Erythroblast (primary cell): ENCODE data around the gene OSTM1.
"Not testable (repeated sequence)": the region's sequence is repeated elsewhere in the genome, so short reads cannot be mapped to it uniquely, and the experiment has no call there.

Experiments
- DNase-seq, 2 experiments: peaks; one replicate each; lab custom pipeline; 2025; lab: John Stamatoyannopoulos, UW
- GATA1 ChIP-seq: IDR thresholded peaks from 2 replicates; pipeline ENCODE4 v1.6.1; 2011; ENCODE audit warnings: low read depth, mild to moderate bottlenecking, control low read depth, low read length, moderate library complexity
- POLR2A ChIP-seq: IDR thresholded peaks from 2 replicates; pipeline ENCODE4 v1.6.1; 2011; ENCODE audit warnings: mild to moderate bottlenecking, low read length

OSTM1 gene

DNA sequence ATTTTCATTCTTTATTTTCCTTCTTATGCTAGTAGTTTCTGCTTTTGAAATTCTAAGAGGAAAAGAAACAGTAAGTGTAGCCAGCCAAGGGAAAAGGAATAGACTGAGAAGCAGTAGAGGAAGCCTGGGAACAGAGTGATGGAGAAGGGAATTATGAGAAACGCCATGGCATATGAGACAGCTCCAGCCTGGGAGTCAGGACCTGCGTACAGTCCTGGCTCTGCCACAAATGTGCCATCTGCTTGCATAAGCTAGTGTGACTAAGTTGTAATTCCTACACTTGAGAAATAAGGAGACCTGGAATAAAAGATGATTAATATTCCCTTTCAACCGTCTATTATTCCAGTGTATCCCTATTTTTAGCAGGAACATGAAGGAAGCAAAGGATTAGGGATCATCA, 47.5 kb downstream of the OSTM1 start:
- TF ChIP-seq POLR2A (no peak), GATA1 (no peak)
- no peak for DNase-seq

DNA sequence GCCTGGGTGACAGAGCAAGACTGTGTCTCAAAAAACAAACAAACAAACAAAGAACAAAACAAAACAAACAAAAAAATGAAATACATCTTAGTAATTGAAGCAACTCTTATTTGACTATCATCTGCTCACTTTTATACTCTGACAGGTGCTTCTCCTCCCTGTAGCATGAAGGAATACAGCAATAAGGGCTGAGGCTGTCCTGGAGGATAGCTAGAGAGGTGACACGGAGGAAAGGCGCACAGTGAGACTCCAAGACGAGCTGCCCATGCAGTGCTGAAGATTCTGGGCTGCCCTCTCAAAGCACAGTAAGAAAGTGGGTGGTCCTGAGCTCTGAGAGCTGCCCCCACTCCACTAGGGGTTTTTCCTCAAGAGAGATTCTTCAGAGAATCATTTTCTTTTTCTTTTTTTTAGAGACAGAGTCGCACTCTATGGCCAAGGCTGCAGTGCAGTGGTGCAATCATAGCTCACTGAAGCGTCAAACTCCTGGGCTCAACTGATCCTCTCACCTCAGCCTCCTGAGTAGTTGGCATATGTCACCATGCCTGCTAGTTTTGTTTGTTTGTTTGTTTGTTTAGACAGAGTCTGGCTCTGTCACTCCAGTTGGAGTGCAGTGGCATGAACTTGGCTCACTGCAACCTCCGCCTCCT, 50.0 kb downstream of the OSTM1 start:
- no peak for TF ChIP-seq GATA1
- TF ChIP-seq POLR2A = no peak
- no peak for DNase-seq

DNA sequence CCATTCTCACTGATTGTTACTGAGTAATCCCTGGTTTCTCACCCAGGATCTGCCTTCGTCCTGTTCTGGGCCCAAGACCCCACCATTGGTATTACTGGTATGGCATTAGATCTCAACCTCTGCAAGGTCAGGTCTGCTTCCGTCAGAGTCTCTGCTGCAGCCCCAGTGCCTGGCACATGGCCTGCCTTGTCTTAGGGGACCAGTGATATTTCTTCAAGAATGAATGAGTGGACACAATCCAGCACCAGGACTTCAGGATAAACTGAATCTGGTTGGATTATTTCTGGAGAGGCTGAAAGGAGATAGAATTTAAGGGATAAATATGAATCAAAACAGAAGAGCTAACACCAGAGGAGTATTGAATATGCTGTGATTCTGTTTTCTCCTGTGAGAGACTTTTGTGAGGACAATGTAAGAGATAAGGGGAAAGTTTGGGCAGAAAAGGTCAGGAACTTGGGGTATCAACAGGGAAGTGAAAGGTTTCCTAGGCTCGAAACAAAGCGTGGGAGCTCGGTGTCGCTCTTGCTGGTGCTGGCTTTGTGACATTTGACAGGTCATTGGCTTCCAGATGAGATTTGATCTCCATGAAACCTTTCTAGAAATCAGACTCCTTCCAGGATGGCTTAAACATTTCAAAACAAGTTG, 53.9 kb downstream of the OSTM1 start:
- no peak for TF ChIP-seq POLR2A
- TF ChIP-seq GATA1 = no peak

DNA sequence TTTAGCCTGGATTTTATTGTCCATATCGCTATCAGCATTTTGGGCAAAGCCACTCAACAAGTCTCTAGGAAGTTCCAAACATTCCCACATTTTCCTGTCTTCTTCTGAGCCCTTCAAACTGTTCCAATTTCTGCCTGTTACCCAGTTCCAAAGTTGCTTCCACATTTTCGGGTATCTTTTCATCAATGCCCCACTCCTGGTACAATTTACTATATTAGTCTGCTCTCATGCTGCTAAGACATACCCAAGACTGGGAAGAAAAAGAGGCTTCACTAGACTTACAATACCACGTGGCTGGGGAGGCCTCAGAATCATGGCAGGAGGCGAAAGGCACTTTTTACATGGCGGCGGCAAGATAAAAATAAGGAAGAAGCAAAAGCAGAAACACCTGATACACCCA, 58.3 kb downstream of the OSTM1 start:
- DNase-seq = not testable (repeated sequence)

More for the DNA sequence above, 53.9 kb downstream of the OSTM1 start:
- DNase-seq = no peak

DNA sequence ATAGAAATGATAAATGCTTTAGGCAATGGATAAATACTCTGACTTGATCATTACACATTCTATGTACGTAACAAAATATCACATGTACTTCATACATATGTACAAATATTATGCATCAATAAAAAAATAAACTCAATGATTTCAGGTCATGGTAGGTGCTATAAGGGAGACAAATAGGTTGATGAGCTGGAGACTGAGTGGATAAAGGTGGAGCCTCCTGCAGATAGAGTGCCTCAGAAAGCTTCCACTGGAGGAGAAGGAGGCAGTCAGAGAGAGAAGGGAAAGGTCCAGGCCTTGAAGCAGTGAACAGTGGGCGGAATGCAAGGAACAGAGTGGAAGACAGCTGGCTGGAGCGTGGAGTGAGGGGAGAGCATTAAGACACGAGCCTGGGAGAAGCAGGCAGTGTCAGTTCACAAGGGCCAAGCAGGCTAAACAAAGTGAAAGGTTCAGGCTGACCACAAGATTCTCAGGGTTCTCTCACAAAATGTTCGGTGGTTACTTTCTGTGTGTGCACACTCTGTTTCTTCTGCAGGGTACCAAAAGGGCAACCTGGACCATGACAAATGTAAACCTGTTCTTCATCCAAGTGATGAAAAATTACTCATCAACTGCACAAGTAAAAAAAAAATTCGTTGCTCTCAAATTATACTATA, 60.6 kb downstream of the OSTM1 start:
- TF ChIP-seq POLR2A = no peak
- no peak for TF ChIP-seq GATA1
- no peak for DNase-seq

DNA sequence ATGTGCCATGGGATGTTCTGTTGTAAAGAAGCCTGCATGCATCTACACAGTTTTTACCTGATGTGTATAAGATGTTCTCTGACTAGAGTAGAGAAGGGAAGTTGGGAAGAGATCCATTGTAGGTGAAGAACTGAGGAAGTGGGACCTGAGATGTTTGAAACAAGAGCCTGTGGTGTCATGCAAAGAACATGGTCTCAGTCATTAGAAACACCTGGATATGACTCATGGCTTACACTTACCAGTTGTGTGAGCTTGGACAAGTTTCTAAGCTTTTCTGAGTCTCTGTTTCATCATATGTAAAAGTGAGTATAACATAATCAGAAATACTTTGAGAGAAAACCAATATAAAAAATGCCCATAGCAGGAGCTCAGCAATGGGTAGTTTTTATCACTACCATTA, 64.6 kb downstream of the OSTM1 start:
- no peak for DNase-seq
- TF ChIP-seq POLR2A (no peak), GATA1 (no peak)

DNA sequence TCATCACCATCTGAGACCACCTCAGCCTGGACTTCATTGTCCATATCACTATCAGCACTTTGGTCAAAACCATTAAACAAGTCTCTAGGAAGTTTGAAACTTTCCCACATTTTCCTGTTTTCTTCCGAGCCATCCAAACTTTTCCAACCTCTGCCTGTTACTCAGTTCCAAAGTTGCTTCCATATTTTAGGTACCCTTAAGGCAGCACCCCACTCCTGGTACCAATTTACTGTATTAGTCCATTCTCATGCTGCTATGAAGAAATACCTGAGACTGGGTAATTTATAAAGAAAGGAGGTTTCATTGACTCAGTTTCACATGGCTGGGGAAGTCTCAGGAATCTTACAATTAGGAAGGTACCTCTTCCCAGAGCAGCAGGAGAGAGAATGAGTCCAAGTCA, 65.3 kb downstream of the OSTM1 start:
- not testable (repeated sequence) for DNase-seq

DNA sequence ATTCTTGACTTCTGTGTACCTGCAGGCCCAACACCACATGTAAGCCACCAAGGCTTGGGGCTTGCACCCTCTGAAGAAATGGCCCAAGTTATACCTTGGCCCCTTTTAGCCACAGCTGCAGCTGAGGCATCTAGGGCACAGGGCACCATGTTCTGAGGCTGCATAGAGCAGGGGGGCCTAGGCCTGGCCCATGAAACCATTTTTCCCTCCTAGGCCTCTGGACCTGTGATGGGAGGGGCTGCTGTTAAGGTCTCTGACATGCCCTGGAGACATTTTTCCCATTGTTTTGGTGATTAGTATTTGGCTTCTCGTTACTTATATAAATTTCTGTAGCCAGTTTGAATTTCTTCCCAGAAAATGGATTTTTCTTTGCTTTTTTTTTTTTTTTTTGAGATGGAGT, 66.2 kb downstream of the OSTM1 start:
- no peak for DNase-seq
- TF ChIP-seq POLR2A = no peak

DNA sequence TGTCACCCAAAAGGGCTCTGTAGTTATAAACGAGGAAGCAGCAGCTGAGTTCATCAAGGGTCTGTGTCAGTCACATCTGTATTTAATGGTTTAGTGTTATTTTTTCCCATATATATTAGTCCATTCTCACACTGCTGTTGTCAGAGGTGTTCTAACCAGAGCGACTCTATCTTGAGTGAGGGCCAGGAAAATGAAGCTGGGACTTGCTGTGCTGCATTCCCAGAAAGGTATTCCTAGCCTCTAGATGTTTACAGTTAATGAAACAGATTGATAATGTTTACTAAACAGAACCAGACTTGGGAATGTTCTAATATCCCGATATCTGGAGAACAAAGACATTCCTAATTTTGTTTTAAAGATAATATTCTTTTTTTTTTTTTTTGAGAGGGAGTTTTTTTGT, 68.6 kb downstream of the OSTM1 start:
- TF ChIP-seq GATA1 = no peak
- TF ChIP-seq POLR2A = no peak
- no peak for DNase-seq

DNA sequence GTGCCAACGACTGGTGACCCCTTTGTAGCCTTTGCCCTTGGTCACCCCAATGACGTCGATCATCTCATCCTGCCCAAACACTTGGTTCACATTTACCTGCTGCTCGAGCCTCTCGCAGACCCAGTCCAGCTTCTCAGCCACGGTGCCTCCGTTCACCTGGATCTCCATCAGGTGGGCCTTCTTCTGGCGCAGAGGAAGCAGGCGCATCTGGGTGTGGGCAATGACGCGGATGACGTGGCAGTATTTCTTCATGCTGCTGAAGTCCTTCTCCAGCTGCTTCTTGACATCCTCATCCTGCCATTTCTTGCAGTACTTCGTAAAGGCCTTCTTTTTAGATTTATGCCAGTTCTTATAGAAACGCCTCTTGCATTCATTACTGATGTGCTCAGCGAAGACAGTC, 69.7 kb downstream of the OSTM1 start:
- no peak for TF ChIP-seq POLR2A
- TF ChIP-seq GATA1 = no peak

DNA sequence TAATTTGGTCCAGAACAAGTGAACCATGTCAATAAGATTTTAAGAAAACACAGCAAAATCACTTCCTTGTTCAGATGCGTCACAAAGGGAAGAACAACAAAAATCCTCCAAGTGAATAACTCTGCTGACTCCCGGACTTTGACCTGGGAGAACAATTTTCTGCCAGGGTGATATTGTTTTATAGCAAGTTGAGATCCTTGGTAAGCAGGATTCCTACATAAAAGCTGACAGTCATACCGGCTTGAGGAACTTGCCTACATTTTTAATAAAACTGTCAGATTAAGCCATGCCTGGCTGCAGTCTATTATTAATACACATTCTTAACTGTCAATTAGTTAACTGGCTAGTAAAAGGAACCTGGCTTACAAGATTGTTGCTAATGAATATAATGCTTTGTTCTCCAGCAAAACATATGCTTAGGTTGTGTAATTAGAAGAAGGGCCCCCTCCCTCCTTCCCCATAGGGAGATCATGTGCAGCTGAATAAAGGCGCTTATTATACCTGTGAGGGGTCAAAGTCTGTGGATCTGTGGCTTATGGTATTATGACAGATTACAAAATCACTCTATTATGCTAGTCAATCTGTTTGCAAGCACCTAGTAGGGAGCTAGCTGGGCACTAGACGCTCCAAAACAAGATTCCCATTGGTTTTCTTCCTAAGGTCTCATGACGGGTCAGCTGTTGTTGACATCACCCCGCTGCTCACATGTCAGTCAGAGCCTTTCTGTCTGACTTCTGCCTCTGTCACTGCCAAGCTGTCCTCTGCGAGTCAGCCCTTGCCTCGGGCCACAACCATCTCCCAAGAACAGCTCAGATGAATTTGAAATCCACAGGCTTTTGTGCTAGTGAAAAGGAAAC, 71.9 kb downstream of the OSTM1 start:
- no peak for DNase-seq

More for the DNA sequence above, 69.7 kb downstream of the OSTM1 start:
- DNase-seq = peak in 1 of 2 experiments; percentile 9

DNA sequence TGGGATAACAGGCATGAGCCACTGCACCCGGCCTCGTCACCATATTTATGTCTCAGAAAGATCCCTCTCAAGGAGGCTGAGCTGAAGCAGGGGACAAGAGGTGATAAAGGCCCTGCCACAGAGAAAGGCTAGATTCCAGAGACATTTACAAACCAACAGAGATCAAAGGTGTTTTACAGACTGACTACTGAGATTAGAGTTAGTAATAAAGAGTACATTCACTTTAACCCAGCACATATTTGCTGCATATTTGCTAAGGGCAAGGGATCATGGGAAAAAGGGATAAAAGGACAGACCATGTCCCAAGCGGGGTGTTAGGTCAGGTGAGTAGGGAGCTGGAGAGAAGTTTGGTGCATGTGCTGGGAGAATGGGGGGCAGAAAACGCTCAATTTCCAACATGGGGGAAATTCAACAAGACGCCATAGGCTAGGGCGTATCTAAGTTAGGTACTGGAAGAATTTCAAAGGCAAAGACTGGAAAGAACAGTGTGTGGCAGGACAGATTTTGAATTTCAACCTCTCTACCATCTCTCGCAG, 72.8 kb downstream of the OSTM1 start:
- DNase-seq = no peak
- no peak for TF ChIP-seq POLR2A
- TF ChIP-seq GATA1 = no peak

More for the DNA sequence above, 71.9 kb downstream of the OSTM1 start:
- no peak for TF ChIP-seq POLR2A
- no peak for TF ChIP-seq GATA1

DNA sequence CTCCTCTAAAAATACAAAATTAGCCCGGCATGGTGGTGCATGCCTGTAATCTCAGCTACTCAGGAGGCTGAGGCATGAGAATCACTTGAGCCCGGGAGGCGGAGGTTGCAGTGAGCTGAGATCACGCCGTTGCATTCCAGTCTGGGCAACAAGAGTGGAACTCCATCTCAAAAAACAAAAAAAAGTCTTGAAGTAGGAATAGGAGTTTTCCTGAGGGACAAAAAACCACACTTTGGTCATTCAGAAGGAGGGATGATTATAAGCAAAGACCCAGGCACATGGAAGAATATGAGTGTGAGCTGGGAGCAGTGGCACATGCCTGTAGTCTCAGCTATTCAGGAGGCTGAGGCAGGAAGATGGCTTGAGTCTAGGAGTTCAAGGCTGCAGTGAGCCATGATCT, 74.3 kb downstream of the OSTM1 start:
- DNase-seq = not testable (repeated sequence)

DNA sequence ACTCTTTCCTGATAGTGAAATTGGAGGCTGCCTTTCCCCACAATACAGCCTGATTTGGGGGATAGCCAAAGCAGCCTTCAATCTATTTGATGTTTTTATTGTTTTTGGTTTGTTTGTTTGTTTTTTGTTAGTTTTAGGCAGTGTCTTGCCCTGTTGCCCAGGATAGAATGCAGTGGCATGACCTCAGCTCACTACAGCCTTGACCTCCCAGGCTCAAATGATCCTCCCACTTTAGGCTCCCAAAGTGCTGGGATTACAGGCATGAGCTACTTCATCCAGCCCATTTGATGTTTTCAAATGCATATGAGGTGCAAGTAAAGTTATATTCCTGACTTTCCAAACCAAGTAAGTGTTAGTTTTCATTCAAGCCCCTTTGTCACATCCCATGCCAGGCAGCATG, 75.2 kb downstream of the OSTM1 start:
- no peak for DNase-seq
- TF ChIP-seq GATA1 = no peak
- TF ChIP-seq POLR2A = no peak
